Myometrial cell (primary cell): Measurements from ENCODE around the gene RPRM. TPM values are rescaled to one million over a fixed set of nuclear protein-coding genes. Genes with fewer than 3 reads are reported as not detected.

ENCODE experiments used
- total RNA-seq: library from RNA; depleted of rRNA; stranded (reverse); fragments of >200 nt; gene quantifications from 2 replicates; pipeline ENCODE4 v1.2.3, GENCODE V29; 2015

RPRM gene
- total RNA-seq: not detected in 2 replicates

DNA sequence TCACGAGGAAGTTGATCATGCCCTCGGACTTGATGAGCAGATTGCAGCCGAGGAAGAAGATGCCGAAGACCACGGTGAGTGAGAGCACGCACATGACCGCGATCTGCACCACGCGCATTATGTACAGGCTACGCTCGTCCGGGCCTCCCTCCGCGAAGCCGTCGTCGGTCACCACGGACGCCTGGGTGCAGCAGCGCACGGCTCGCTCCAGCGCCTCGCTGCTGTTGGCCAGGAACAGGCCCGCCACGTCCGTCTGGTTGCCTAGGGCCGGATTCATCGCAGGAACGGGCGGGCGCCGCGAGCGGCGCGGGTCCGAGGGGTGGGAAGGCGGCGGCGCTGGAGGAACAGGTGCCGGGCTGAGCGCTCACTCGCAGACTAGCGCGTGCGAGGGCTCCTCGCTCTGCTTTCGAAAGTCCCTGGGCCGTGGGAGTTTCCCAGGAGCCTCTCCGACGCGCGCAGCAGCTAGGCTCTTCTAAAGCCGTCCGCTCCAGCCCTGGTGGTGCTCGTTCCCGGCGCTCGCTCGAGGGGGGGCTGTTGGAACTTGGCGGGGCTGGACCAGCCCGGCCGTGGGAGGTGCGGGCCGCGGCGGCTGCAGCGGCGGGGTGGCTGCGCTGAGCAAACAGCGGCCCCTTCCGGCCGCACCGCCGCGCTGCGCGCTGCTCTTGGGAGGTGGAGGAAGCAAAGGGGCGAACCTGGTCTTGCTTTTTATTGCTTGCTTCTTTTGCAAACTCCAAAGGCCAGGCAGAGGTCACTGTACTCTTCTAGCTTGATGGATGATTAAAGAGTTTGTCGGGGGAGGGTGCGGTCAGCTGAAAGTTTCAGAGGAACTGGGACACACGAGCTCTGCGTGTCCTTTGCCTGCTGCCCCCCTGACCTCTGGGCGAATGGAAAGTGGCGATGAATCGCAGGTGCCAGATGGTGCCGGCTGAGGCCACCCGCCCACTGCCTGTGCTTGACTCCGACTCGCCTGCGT, at the start of gene RPRM:
Gene RPRM, minus strand, starts transcription at position 474 of the 973 bp plus-strand sequence. Its CDS starts 197 bp downstream, at position 277.

